Esophagus squamous epithelium (tissue), 5 donors: ENCODE data around the gene RND1. TPM values are rescaled to one million over a fixed set of nuclear protein-coding genes. Genes with fewer than 3 reads are reported as not detected.
A peak's percentile ranks its signal among the peaks of the same experiment; 100 is the strongest.

Source experiments
- DNase-seq: peaks from one replicate; lab custom pipeline; 2025; lab: John Stamatoyannopoulos, UW
- H3K27ac ChIP-seq, 4 donors: fragments of 200-600 bp; sonication (generic); one replicate each; pipeline ENCODE4 v1.5.1; 2016 to 2019; ENCODE audit warnings: mild to moderate bottlenecking in 1 of 4
- H3K27me3 ChIP-seq, 4 donors: fragments of 200-600 bp; sonication (generic); 1 replicate in 3 of 4; 2 replicates in 1 of 4; pipeline versions ENCODE4 v1.5.1 to v1.6.0; 2017 to 2021; ENCODE audit warnings: antibody characterized with exemption in 1 of 4
- H3K36me3 ChIP-seq, 3 donors: fragments of 200-600 bp; sonication (generic); one replicate each; pipeline ENCODE4 v1.5.1; 2016 to 2019
- H3K4me1 ChIP-seq, 3 donors: fragments of 200-600 bp; sonication (generic); one replicate each; pipeline ENCODE4 v1.5.1; 2017 to 2019
- H3K4me3 ChIP-seq, 4 donors: fragments of 200-600 bp; sonication (generic); 1 replicate in 3 of 4; 2 replicates in 1 of 4; pipeline ENCODE4 v1.5.1; 2016 to 2019; ENCODE audit warnings: mild to moderate bottlenecking in 2 of 4, moderate library complexity in 1 of 4
- H3K9me3 ChIP-seq, 3 donors: fragments of 200-600 bp; sonication (generic); one replicate each; pipeline ENCODE4 v1.5.1; 2016 to 2019
- CTCF ChIP-seq, 6 experiments: fragments of 450-650 bp in 4 of 6; fragments of 200-600 bp in 2 of 6; sonication (generic) in 2 of 6; IDR thresholded peaks; one replicate each; pipeline ENCODE4 v1.5.1; 2016 to 2019; ENCODE audit warnings: antibody characterized with exemption in 6 of 6, mild to moderate bottlenecking in 4 of 6, moderate library complexity in 4 of 6
- POLR2A ChIP-seq, 4 donors: fragments of 450-650 bp; IDR thresholded peaks; one replicate each; pipeline ENCODE4 v1.6.1; 2017; ENCODE audit warnings: antibody characterized with exemption in 4 of 4, mild to moderate bottlenecking in 4 of 4, moderate library complexity in 3 of 4
- WGBS, 2 donors: methylation state at CpG; one replicate each; pipeline ENCODE4 v1.1.5; 2018; 5-methylcytosine and 5-hydroxymethylcytosine counted together
- intact Hi-C: fragments of 100-400 bp; cut with DNase I; formaldehyde crosslinking; loops from one replicate; pipeline ENCODE4 v1.15.0; 2022
- total RNA-seq, 4 donors: library from RNA; depleted of rRNA; stranded (reverse); fragments of >200 nt; gene quantifications; one replicate each; pipeline ENCODE4 v1.1.0, GENCODE V29; 2016
- donor health status: DM: yes; HTN: yes; CAD: no.

Gene RND1
- total RNA-seq, 4 donors from 2014 or later: 0.57 to 6.1 (median 0.95) TPM

GRCh38 chr12:48889679-48890078 lies 24.0 kb upstream of the RND1 start:
- H3K27me3 ChIP-seq: peaks cover 0 to 26% (median 0%) of the 10 kb centered on the region in 4 donors
- intact Hi-C loops: loop anchor here (2.0 kb wide), 1 partner anchor 37 kb away; the partner anchor contains the start of gene DDX23
- no peak overlapping the region for H3K27ac ChIP-seq
- WGBS, 2 donors: 52 to 81% methylated on average over 3 of the region's 3 CpGs
- H3K9me3 ChIP-seq: no peaks in the 10 kb centered on the region
- peaks cover 8 to 11% (median 9%) of the 10 kb centered on the region in 3 donors for H3K4me1 ChIP-seq
- H3K4me3 ChIP-seq: no peak overlapping the region
- no peaks in the 10 kb centered on the region for H3K36me3 ChIP-seq
- no peak for DNase-seq
- TF ChIP-seq CTCF (IDR thresholded peaks at IDR 0.05): no peak

DNA sequence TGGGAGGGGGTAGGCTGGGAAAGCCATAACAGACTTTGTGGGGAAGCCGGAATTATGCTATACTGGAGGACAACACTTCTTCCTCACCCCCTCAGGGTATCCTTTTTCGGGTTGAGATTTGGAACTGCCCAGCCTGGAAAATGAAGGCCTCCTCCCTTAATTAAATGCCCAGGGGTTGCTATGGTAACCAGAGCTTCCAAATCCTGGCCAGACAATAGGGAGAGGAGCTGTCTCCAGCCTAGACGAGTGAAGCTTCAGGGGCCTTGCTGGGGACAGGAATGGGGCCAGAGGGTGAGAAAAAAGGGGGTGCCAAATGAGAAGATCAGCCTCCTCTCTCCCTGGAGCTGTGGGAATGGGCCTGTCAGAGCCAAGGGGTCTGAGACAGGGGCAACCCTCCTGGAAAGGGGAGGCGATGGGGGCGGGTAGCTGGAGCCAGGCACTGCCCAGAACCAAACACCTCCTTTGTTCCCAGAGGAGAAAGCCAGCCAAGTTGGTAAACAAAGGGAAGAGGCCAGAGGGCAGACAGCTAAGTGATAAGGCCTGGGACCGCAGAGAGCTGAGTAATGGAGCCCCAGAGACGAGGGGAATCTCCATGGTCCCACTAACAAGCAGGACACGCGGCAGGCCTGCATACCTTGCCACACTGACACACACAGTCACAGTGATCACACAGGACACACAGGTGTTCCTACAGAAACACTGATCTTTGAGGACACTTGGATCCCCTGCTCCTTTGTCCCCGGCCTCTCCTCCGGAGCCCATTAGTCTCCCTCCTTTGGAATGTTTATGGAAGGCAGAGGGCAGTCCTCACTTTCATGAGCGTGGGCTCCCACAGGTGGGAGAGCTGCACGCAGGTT lies 17.9 kb upstream of the RND1 start:
- Histone ChIP-seq H3K36me3 (no peaks in the 10 kb centered on the region), H3K27ac (peak overlapping the region in 3 of 4 donors; percentile 7 to 36 (median 34)), H3K9me3 (no peaks in the 10 kb centered on the region), H3K4me3 (no peak overlapping the region), H3K27me3 (peaks cover 0 to 45% (median 0%) of the 10 kb centered on the region in 4 donors), H3K4me1 (peaks cover 0 to 24% (median 3%) of the 10 kb centered on the region in 3 donors)
- WGBS, 2 donors: 53 to 59% methylated on average over 9 to 13 of the region's 13 CpGs
- intact Hi-C loops: no loop called here
- no peak for DNase-seq
- TF ChIP-seq POLR2A (IDR thresholded peaks at IDR 0.05): no peak
- TF ChIP-seq CTCF (IDR thresholded peaks at IDR 0.05): no peak

GRCh38 chr12:48882972-48883304 lies 17.3 kb upstream of the RND1 start:
- Histone ChIP-seq H3K4me1 (peaks cover 0 to 24% (median 3%) of the 10 kb centered on the region in 3 donors), H3K27me3 (peaks cover 0 to 45% (median 0%) of the 10 kb centered on the region in 4 donors), H3K27ac (peak overlapping the region in 3 of 4 donors; percentile 7 to 36 (median 34)), H3K36me3 (no peaks in the 10 kb centered on the region), H3K4me3 (no peak overlapping the region), H3K9me3 (no peaks in the 10 kb centered on the region)
- 73 to 89% methylated on average over 2 to 3 of the region's 3 CpGs for WGBS, 2 donors
- TF ChIP-seq CTCF (IDR thresholded peaks at IDR 0.05) (no peak), POLR2A (IDR thresholded peaks at IDR 0.05) (no peak)
- intact Hi-C loops: no loop called here
- DNase-seq: no peak

GRCh38 chr12:48882315-48882687 lies 16.6 kb upstream of the RND1 start:
- peaks cover 0 to 24% (median 3%) of the 10 kb centered on the region in 3 donors for H3K4me1 ChIP-seq
- no peak for TF ChIP-seq CTCF (IDR thresholded peaks at IDR 0.05)
- no peak for TF ChIP-seq POLR2A (IDR thresholded peaks at IDR 0.05)
- no peaks in the 10 kb centered on the region for H3K36me3 ChIP-seq
- H3K9me3 ChIP-seq: no peaks in the 10 kb centered on the region
- peaks cover 0 to 45% (median 0%) of the 10 kb centered on the region in 4 donors for H3K27me3 ChIP-seq
- H3K4me3 ChIP-seq: peak overlapping the region in 2 of 4 donors; percentile 5 to 29
- H3K27ac ChIP-seq: peak overlapping the region in 3 of 4 donors; percentile 7 to 59 (median 36)
- WGBS, 2 donors: 20 to 38% methylated on average over 10 of the region's 10 CpGs
- DNase-seq: no peak
- intact Hi-C loops: no loop called here

GRCh38 chr12:48881686-48882314 lies 16.1 kb upstream of the RND1 start:
- Histone ChIP-seq H3K9me3 (no peaks in the 10 kb centered on the region), H3K4me1 (peaks cover 0 to 24% (median 3%) of the 10 kb centered on the region in 3 donors), H3K27ac (peak overlapping the region in 1 of 4 donors; percentile 36), H3K27me3 (peaks cover 0 to 45% (median 0%) of the 10 kb centered on the region in 4 donors), H3K4me3 (peak overlapping the region in 2 of 4 donors; percentile 5 to 29), H3K36me3 (no peaks in the 10 kb centered on the region)
- TF ChIP-seq CTCF (IDR thresholded peaks at IDR 0.05) (no peak), POLR2A (IDR thresholded peaks at IDR 0.05) (no peak)
- no peak for DNase-seq
- intact Hi-C loops: no loop called here
- WGBS, 2 donors: 38 to 43% methylated on average over 7 to 9 of the region's 9 CpGs
